SW 1271 (cell line): Measurements from ENCODE around the gene KCNN2.

Experiments used
- DNase-seq, 2 experiments: peaks; one replicate each; lab custom pipeline; 2025; lab: John Stamatoyannopoulos, UW

KCNN2 gene

GRCh38 chr5:114361724-114362196, at the start of gene KCNN2:
TSS of gene KCNN2 (plus strand) at chr5:114362070. CDS start at chr5:114362140, 70 bp downstream.
- DNase-seq: peak; percentile 83 to 85

GRCh38 chr5:114312658-114313057, 49.2 kb upstream of the KCNN2 start:
- no peak for DNase-seq

- DNase-seq: no peak
Measured at GRCh38 chr5:114314061-114314460, 47.8 kb upstream of the KCNN2 start.

- DNase-seq: no peak
Measured at GRCh38 chr5:114316167-114316566, 45.7 kb upstream of the KCNN2 start.

GRCh38 chr5:114317751-114318150, 44.1 kb upstream of the KCNN2 start:
- no peak for DNase-seq

GRCh38 chr5:114319236-114319635, 42.6 kb upstream of the KCNN2 start:
- DNase-seq: no peak

GRCh38 chr5:114319821-114320220, 42.0 kb upstream of the KCNN2 start:
- no peak for DNase-seq

GRCh38 chr5:114324282-114324681, 37.6 kb upstream of the KCNN2 start:
- DNase-seq: no peak

GRCh38 chr5:114325541-114325940, 36.3 kb upstream of the KCNN2 start:
- no peak for DNase-seq

GRCh38 chr5:114327474-114327873, 34.4 kb upstream of the KCNN2 start:
- no peak for DNase-seq

GRCh38 chr5:114327987-114328386, 33.9 kb upstream of the KCNN2 start:
- DNase-seq: no peak

GRCh38 chr5:114330916-114331531, 30.8 kb upstream of the KCNN2 start:
- no peak for DNase-seq

GRCh38 chr5:114332493-114332892, 29.4 kb upstream of the KCNN2 start:
- DNase-seq: no peak

- no peak for DNase-seq
Measured at GRCh38 chr5:114332925-114333324, 28.9 kb upstream of the KCNN2 start.

- DNase-seq: no peak
Measured at GRCh38 chr5:114335391-114335790, 26.5 kb upstream of the KCNN2 start.

- DNase-seq: no peak
Measured at GRCh38 chr5:114339108-114339507, 22.8 kb upstream of the KCNN2 start.

GRCh38 chr5:114346181-114346580, 15.7 kb upstream of the KCNN2 start:
- DNase-seq: no peak

GRCh38 chr5:114355086-114355830, 6.6 kb upstream of the KCNN2 start:
- DNase-seq: no peak

- no peak for DNase-seq
Measured at GRCh38 chr5:114358329-114358728, 3.5 kb upstream of the KCNN2 start.

- DNase-seq: no peak
Measured at GRCh38 chr5:114360357-114360756, 1.5 kb upstream of the KCNN2 start.

- peak in 1 of 2 experiments; percentile 10 for DNase-seq
Measured at GRCh38 chr5:114360816-114361723, 800 bp upstream of the KCNN2 start.

- DNase-seq: no peak
Measured at GRCh38 chr5:114362197-114362976, 517 bp downstream of the KCNN2 start.
